ENCODE measurements around the gene RASA4B. TPM values are rescaled to one million over a fixed set of nuclear protein-coding genes. Genes with fewer than 3 reads are reported as not detected.
A peak's percentile ranks its signal among the peaks of the same experiment; 100 is the strongest.
"Not testable (repeated sequence)": the region's sequence is repeated elsewhere in the genome, so short reads cannot be mapped to it uniquely, and the experiment has no call there.

RASA4B gene
- polyA plus RNA-seq, 1 experiment, result 15.0 TPM

DNA sequence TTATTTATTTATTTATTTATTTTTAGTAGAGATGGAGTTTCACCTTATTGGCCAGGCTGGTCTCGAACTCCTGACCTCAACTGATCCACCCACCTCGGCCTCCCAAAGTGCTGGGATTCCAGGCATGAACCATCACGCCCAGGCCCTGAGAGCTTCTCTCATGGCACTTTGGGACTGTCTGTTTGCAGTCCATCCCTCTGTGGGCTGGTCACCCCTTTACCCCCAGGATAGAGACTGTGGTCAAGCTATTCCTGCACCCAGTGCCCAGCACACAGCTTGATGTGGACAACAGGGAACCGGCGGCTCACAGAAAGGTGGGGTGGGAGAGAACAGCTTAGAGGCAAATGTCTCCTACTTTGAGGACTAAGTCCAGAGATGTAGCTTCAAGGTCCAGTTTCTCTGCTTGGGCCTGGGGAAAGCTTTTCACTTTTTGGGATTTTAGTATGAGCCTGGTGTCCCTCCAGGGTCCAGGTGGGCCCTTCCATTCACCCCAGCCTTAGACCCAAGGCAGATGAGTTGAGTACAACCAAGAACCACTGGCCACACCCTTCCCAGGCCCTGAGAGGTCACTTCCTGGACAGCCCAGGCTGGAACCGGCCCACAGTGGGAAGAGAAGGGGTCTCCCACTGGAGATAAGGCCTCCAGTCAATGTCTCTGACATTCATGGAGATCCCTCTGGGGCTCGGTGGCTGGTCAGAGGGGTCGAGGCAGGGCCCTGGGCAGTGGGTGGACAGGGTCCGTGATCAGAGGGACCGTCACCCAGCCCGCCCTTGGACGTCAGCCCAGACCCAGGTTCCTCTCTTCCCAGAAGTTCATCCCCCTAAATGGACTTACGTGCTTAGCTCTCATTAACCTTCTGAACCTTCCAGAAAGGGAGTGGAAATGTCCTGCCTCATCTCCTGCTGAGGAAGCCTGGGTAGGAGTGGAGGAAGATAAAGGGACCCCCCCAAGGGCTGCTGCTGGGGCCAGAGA, 10.5 kb upstream of the RASA4B start:
- H3K27me3 ChIP-seq (ENCODE audit: control insufficient read depth, insufficient read depth, low read length); POLR2A ChIA-PET; H3K36me3 ChIP-seq (ENCODE audit: control insufficient read depth, insufficient read depth, low read length); DNase-seq (ENCODE audit: low read depth); CTCF ChIA-PET; H3K4me3 ChIP-seq (ENCODE audit: low read depth, low read length): not testable (repeated sequence)

DNA sequence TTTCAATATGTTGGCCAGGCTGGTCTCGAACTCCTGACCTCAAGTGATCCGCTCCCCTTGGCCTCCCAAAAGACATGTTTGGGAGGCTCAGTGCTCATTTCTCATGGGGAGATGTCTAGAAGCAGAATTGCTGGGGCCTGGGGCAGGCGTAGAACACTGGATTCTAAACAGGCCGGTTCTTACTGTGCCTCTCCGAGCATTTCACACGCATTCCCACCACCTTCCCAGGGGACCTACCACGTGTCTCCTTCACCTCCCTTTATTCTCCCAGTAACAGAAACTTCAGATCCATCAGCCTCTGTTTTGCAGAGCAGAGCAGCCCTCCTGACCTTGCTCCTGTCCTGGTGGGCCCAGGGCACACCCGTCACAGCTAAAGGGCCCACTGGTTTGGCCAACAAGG, 9.6 kb upstream of the RASA4B start:
- CTCF ChIA-PET; H3K4me3 ChIP-seq (ENCODE audit: low read depth, low read length); DNase-seq (ENCODE audit: low read depth); POLR2A ChIA-PET; H3K27me3 ChIP-seq (ENCODE audit: control insufficient read depth, insufficient read depth, low read length); H3K36me3 ChIP-seq (ENCODE audit: control insufficient read depth, insufficient read depth, low read length): not testable (repeated sequence)

DNA sequence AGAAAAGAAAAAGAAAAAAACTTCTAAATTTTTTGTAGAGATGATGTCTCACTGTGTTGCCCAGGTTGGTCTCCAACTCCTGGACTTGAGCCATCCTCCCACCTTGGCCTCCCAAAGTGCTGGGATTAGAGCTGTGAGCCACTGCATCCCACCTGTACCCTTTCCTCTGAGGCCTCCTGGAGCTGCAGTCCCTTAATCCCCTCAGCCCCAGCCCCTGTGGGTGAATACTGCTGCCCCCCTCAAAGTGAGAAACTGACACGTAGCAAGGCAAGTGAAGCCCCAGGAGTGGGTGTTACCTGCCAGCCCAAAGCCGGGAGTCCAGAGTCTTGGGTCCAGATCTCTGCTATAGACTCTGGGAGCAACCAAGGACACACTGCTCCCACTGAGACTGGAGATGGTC, 7.2 kb upstream of the RASA4B start:
- H3K4me3 ChIP-seq (ENCODE audit: low read depth, low read length); H3K36me3 ChIP-seq (ENCODE audit: control insufficient read depth, insufficient read depth, low read length); POLR2A ChIA-PET; CTCF ChIA-PET; DNase-seq (ENCODE audit: low read depth); H3K27me3 ChIP-seq (ENCODE audit: control insufficient read depth, insufficient read depth, low read length): not testable (repeated sequence)

DNA sequence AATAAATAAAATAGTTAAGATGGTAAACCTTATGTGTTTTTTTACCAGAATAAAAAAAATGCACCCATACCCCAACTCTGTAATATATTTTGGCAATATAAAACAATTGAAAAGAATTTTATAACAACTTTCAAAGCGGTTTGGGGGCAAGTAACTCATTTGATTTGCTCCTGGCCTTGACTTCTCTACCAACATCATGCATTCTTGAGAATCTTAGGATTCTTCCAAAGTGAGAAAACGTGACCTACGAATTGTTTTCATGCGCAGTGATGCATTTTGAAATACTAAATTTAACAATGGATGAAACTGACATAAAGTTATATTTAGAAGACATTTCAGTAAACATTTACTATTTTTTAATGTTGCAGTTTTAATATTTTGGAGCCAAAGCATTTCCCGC, 3.2 kb upstream of the RASA4B start:
- POLR2A ChIA-PET; H3K27me3 ChIP-seq (ENCODE audit: control insufficient read depth, insufficient read depth, low read length); H3K4me3 ChIP-seq (ENCODE audit: low read depth, low read length); H3K36me3 ChIP-seq (ENCODE audit: control insufficient read depth, insufficient read depth, low read length); CTCF ChIA-PET: not testable (repeated sequence)
- DNase-seq (ENCODE audit: low read depth), result peak; percentile 11

DNA sequence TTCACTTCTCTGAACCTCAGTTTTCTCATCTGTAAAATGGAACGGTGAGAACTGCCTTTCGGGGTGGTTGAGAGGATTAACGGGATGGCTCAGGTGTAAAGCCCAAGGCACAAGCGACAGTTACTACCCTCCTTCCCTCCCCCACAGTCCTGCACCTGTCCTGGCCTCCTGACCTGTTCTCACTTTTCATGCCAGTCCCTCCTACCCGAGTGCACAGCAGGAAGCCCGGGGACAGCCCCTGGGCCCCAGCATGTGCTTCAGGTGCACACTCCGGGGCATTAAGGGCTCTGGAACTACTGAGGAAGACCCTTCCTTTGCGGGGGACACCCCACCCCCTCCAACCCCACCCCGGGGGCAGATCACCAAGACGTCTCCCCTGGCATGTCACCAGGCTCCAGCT, 626 bp downstream of the RASA4B start:
- CTCF ChIA-PET; POLR2A ChIA-PET; DNase-seq (ENCODE audit: low read depth); H3K4me3 ChIP-seq (ENCODE audit: low read depth, low read length); H3K27me3 ChIP-seq (ENCODE audit: control insufficient read depth, insufficient read depth, low read length); H3K36me3 ChIP-seq (ENCODE audit: control insufficient read depth, insufficient read depth, low read length): not testable (repeated sequence)

DNA sequence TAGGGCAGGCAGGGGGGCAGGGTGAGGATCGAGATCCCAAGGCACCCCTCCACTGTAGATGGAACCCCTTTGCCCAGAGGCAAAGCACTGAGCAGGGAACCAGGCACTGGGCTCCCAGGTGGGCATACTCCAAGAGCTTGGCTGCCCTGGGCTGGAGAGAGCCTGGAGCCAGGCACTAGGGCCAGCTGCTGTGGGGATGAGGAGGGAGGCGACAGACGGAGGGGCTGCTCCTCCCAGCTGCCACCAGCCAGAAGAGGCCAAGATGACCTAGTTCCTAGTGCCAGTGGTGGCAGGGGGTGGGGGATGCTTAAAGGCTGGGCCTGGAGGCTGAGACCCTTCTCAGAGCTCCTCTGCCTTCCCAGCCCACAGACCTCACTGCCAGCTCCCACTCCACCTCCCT, 1.7 kb downstream of the RASA4B start:
- not testable (repeated sequence) for H3K36me3 ChIP-seq (ENCODE audit: control insufficient read depth, insufficient read depth, low read length)

DNA sequence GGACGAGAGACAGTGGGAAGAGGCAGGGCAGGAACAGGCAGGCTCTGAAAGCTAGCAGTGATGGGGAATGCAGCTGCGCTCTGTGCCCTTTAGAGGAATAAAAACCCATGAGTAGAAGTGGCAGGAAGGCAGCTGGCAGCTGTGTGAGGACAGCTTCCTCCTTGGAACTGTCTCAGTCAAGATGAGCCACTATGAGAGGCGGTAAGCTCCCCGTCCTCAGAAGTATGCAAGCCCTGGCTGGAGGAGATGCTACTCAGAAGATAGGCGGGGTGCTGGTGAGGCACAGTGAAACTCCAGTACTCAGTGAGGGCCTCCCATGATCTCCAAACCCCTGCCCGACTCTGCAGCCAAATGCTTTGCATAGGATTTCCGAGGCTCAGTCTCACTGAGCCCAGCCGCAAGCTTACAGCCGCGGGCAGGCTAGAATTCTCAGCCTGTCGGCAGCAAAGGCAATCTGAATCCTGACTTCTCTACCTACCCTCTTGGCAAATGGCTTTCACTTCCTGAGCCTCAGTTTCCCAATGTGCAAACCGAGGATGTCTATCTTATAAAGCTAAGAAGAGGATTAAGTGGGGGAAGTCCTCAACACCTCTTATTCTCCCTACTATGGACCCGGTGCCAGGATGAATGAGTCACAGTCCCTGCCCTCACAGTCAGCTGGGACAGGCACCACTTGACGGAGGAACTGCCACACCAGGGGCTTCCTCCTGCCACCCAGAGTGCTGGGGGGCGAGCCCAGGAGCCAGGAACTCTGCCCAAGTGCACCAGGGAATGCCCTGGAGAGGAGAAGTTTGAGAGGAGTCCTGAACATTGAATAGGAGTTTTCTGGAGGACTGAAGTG, 2.5 kb downstream of the RASA4B start:
- POLR2A ChIA-PET, CTCF ChIA-PET: not testable (repeated sequence)

More for the DNA sequence above, 1.7 kb downstream of the RASA4B start:
- DNase-seq (ENCODE audit: low read depth); POLR2A ChIA-PET; CTCF ChIA-PET; H3K4me3 ChIP-seq (ENCODE audit: low read depth, low read length); H3K27me3 ChIP-seq (ENCODE audit: control insufficient read depth, insufficient read depth, low read length): not testable (repeated sequence)

DNA sequence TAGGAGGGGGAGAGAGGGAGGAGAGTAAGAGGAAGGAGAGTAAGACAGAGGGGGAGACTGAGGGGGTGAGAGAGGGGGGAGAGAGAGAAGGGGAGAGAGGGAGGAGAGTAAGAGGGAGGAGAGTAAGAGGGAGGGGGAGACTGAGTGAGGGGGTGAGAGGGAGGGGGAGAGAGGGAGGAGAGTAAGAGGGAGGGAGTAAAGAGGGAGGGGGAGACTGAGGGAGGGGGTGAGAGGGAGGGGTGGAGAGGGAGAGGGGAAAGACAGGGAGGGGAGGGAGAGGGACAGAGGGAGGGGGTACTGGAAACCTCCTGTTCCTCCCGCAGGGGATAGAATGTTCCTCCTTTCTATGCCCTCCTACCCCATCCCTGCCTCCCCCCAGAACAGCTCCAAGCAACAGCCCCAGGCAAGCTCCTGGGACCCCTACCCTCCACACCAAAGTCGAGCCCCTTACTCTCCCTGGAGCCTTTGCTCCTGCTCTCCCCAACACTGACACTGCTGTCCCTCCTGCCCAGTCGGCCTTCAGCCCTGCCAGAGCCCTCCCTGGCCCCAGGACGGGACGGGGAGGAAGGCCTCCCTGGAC, 4.8 kb downstream of the RASA4B start:
- H3K27me3 ChIP-seq (ENCODE audit: control insufficient read depth, insufficient read depth, low read length); POLR2A ChIA-PET; H3K36me3 ChIP-seq (ENCODE audit: control insufficient read depth, insufficient read depth, low read length); CTCF ChIA-PET: not testable (repeated sequence)
- DNase-seq (ENCODE audit: low read depth), result peak; percentile 59
- peak overlapping the region; percentile 48 for H3K4me3 ChIP-seq (ENCODE audit: low read depth, low read length)

More for the DNA sequence above, 2.5 kb downstream of the RASA4B start:
- H3K27me3 ChIP-seq (ENCODE audit: control insufficient read depth, insufficient read depth, low read length); H3K4me3 ChIP-seq (ENCODE audit: low read depth, low read length); DNase-seq (ENCODE audit: low read depth); H3K36me3 ChIP-seq (ENCODE audit: control insufficient read depth, insufficient read depth, low read length): not testable (repeated sequence)

DNA sequence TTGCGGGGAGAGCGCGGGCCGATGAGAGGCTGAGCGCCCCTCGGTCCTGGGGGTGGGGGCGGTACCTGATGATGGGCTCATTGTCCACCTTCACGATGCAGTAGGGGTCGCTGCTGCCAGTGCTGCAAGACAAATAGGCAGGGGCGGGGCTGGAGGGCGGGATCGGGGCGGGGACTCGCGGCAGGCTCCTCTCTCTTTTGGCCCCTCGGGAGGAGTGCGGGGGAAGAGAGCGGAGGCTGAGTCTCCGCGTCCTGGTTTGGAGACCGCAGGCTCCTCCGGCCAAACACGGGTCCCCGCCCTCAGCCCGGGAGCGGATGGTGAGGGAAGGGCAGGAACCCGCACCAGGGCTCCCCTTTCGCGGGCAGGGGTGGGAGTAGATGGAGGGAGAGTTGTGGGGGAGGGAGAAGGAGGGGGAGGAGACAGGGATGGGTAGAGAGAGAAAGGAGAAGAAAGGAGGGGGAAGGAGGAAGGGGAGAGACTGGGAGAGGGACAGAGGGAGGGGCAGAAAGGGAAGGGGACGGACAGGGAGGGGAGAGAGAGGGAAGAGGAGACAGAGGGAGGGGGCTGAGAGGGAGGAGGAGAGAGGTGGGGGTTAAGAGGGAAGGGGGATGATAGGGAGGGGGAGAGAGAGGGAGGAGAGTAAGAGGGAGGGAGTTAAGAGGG, 5.6 kb downstream of the RASA4B start:
- POLR2A ChIA-PET; CTCF ChIA-PET; H3K27me3 ChIP-seq (ENCODE audit: control insufficient read depth, insufficient read depth, low read length); DNase-seq (ENCODE audit: low read depth); H3K36me3 ChIP-seq (ENCODE audit: control insufficient read depth, insufficient read depth, low read length): not testable (repeated sequence)
- H3K4me3 ChIP-seq (ENCODE audit: low read depth, low read length), result peak overlapping the region; percentile 48; the same call in 1 of the 2 replicates

DNA sequence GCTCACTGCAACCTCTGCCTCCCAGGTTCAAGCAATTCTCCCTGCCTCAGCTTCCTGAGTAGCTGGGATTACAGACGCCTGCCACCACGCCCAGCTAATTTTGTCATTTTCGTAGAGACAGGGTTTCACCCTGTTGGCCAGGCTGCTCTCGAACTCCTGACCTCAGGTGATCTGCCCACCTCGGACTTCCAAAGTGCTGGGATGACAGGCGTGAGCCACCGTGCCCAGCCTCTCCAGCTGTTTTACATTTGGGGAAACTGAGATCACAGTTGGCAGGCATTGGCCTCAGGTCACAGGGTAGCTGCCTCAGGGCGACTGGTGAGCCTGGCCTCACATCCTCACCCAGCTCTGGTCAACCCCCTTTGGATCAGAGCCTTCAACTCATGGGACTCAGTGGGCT, 7.0 kb downstream of the RASA4B start:
- H3K4me3 ChIP-seq (ENCODE audit: low read depth, low read length); POLR2A ChIA-PET; CTCF ChIA-PET; H3K36me3 ChIP-seq (ENCODE audit: control insufficient read depth, insufficient read depth, low read length); DNase-seq (ENCODE audit: low read depth); H3K27me3 ChIP-seq (ENCODE audit: control insufficient read depth, insufficient read depth, low read length): not testable (repeated sequence)

DNA sequence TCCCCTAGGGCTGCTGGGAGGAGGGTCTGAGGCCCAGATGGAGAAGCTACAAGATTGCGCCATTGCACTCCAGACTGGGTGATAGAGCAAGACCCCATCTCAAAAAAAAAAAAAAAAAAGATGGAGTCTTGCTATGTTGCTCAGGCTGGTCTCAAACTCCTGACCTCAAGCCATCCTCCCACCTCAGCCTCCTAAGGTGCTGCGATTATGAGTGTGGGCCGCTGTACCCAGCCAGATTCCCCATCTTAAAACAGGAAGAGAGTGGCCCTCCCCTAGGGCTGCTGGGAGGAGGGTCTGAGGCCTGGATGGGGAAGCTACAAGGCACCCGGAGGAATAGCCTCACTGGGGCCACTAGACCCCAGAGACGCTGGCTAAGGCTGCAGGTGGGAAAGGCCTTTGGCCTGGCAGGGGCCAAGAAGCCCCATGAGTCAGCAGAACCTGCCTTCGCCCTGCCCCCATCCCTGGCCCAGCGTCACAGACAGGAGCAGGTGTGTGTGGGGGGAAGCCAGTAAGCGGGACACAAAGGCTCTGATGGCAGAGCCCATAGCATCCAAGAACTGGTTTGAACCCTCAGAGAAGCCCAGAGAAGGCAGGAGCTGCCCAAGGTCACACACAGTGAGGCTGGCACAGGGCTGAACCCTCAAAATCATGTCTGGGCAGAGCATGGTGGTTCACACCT, 10.0 kb downstream of the RASA4B start:
- POLR2A ChIA-PET; H3K27me3 ChIP-seq (ENCODE audit: control insufficient read depth, insufficient read depth, low read length); DNase-seq (ENCODE audit: low read depth); H3K36me3 ChIP-seq (ENCODE audit: control insufficient read depth, insufficient read depth, low read length); H3K4me3 ChIP-seq (ENCODE audit: low read depth, low read length); CTCF ChIA-PET: not testable (repeated sequence)

Data from BJ (cell line).